Measurements from ENCODE around the gene SGPP2. TPM values are rescaled to one million over a fixed set of nuclear protein-coding genes. Genes with fewer than 3 reads are reported as not detected.

The SGPP2 gene
- total RNA-seq, 1 donor from 2014 or later: 2.3 TPM

DNA sequence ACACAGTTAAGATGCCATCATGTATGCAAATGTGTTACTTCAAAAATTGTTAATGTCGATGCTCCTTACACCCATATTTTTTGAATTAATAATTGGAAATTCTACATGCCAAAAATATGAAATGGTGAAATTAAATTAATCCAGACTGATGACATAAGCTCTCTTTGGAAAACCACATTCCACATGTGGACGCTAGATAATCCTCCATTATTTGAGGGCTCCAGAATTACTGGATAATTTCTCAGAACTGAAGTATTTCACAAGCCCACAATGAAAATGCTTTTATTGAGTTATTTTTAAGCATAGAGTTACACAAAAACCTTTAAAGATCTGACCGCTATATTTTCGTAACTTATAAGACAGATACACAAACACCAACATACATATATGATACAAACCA, 183.7 kb downstream of the SGPP2 start:
- H3K9me3 ChIP-seq (replicated peaks): no peaks in the 10 kb centered on the region

DNA sequence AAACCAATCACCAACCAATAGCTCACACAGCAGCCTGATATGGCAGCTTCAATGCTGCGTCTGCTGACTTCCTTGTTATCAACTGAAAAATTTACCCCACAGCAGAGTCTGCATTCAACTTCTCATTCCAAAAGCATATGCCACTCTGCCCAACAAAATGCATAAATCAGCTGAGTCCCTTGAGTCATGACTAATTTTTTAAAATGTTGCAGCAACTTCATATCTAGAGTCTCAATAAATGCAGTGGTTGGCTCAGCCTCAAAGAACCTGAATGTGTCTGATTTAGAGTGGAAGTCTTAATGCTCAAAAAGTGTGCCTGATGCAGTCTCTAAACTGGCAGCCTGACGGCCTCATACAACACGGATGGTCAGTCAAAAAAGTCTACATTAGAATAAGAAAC, 185.0 kb downstream of the SGPP2 start:
- H3K27ac ChIP-seq (replicated peaks): no peak overlapping the region
- peaks cover 24% of the 10 kb centered on the region for H3K36me3 ChIP-seq
- no peaks in the 10 kb centered on the region for H3K27me3 ChIP-seq (ENCODE audit: low read depth)
- H3K9me3 ChIP-seq (replicated peaks): no peaks in the 10 kb centered on the region
- no peaks in the 10 kb centered on the region for H3K4me1 ChIP-seq
- no peak overlapping the region for H3K4me3 ChIP-seq
- no peak for DNase-seq
- TF ChIP-seq, protein P1, sequence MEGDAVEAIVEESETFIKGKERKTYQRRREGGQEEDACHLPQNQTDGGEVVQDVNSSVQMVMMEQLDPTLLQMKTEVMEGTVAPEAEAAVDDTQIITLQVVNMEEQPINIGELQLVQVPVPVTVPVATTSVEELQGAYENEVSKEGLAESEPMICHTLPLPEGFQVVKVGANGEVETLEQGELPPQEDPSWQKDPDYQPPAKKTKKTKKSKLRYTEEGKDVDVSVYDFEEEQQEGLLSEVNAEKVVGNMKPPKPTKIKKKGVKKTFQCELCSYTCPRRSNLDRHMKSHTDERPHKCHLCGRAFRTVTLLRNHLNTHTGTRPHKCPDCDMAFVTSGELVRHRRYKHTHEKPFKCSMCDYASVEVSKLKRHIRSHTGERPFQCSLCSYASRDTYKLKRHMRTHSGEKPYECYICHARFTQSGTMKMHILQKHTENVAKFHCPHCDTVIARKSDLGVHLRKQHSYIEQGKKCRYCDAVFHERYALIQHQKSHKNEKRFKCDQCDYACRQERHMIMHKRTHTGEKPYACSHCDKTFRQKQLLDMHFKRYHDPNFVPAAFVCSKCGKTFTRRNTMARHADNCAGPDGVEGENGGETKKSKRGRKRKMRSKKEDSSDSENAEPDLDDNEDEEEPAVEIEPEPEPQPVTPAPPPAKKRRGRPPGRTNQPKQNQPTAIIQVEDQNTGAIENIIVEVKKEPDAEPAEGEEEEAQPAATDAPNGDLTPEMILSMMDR (IDR thresholded peaks at IDR 0.05; ENCODE audit: borderline replicate concordance): no peak
- intact Hi-C loops (cut with micrococcal nuclease): no loop called here

More for the DNA sequence above, 183.7 kb downstream of the SGPP2 start:
- DNase-seq: no peak
- intact Hi-C loops (cut with micrococcal nuclease): no loop called here
- TF ChIP-seq, protein P1 (IDR thresholded peaks at IDR 0.05; ENCODE audit: borderline replicate concordance): no peak
- Histone ChIP-seq H3K4me3 (no peak overlapping the region), H3K4me1 (no peaks in the 10 kb centered on the region), H3K27ac (replicated peaks) (no peak overlapping the region), H3K27me3 (ENCODE audit: low read depth) (no peaks in the 10 kb centered on the region), H3K36me3 (peaks cover 16% of the 10 kb centered on the region)

Other genes with a start within 250 kb of the SGPP2 start
- 0.30 TPM for gene PAX3, start 125.5 kb upstream of the SGPP2 start, total RNA-seq
- 19.3 TPM for gene FARSB, start 231.5 kb downstream of the SGPP2 start, total RNA-seq
- gene MOGAT1, start 247.1 kb downstream of the SGPP2 start, total RNA-seq: 0.44 TPM